HG02840 (cell line): ENCODE data around the gene HIKESHI.
"Not testable (repeated sequence)": the region's sequence is repeated elsewhere in the genome, so short reads cannot be mapped to it uniquely, and the experiment has no call there.

ENCODE experiments used
- ATAC-seq: cut with Tn5 transposase; IDR thresholded peaks from one replicate; pipeline ENCODE4 v1.9.1; 2021; ENCODE audit warnings: mild to moderate bottlenecking, moderate library complexity, moderate number of reproducible peaks; ENCODE audit not compliant: unreplicated experiment, low FRiP score

The HIKESHI gene

DNA sequence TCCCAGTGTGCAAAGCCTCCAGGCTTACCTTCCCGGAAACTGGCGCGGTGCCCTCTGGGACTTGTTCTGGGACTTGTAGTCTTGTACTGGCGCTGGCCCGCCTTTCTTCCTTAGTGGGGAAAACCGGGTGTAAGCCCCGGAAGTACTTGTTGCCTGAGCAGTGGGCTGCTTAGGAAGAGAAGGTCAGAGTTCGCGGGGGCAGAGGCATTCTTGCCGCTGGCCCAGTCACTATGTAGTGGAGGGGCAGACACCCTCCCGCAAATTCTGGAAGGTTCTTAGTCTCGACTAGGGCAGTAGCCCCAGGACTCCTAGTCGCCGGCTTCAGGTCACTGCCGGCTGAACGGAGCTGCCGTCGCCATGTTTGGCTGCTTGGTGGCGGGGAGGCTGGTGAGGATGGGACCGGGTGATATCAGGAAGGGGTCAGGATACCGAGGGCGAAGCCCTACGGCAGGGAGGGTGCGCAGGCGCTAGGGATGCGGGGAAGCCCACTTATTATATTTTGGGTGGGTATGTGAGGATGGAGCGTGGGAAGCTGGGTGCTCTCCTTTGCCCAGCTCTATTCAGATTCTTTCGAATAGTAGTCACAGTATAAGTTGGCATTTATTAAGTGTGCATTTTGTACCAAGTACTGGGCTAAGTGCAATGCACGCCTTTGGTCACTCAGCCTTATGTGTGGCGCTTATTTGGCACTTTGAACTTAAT is at the start of gene HIKESHI:
HIKESHI (plus strand) TSS at position 149 of the 702 bp plus-strand sequence; CDS start at position 358, 209 bp downstream.
- ATAC-seq = peak; percentile 97

- ATAC-seq = peak; percentile 89
These were observed 46.1 kb upstream of the HIKESHI start for GRCh38 chr11:86255896-86256295.

GRCh38 chr11:86256608-86257007 is 45.4 kb upstream of the HIKESHI start:
- ATAC-seq = no peak

DNA sequence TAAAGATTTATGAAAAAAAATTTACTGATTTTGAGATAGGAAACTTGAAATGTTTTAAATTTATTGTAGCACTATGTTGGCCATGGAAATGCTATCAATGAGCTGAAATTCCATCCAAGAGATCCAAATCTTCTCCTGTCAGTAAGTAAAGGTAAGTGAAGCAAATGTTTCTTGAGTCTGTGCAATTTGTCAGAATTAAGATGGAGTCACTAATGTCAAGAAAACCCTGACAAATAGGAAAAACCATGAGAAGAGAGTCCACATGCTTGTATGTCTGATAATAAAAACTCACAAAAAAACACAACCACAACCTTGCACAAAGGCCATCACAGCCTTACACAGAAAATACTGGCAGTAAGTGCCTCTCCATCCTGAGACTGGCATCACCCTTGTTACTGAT is 44.6 kb upstream of the HIKESHI start:
- ATAC-seq = no peak

DNA sequence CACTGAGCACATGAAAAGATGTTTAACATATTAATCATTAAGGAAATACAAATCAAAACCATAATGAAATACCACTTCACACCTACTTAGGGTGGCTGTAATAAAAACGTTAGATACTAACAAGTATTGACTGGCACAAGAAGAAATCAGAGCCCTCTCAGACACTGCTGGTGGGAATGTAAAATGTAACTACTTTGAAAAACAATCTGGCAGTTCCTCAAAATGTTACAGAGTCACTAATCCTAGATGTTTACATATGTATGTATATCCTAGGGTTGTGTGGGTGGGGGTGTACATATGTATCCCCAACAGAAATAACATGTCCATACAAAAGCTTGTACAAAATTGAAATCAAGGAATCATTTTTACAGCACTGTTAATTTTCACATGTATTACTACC is 42.3 kb upstream of the HIKESHI start:
- ATAC-seq = no peak

DNA sequence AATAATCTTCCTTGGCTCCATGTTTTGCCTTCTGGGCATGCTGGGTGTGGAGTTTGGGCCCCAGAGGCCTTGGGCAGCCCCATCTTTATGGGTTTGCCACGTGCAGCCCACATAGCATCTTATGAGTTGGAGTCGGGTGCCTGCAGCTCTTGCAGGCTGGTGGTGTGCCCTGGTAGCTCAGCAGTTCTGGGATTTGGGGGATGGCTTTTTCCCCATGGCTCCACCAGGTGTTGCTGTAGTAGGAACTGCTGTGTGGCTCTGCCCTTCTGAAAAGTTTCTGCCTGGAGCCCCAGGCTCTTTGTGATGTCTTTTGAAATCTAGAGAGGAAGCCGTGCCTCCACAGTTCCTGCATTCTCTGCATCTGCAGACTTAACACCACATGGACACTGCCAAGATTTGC is 40.7 kb upstream of the HIKESHI start:
- ATAC-seq = no peak

DNA sequence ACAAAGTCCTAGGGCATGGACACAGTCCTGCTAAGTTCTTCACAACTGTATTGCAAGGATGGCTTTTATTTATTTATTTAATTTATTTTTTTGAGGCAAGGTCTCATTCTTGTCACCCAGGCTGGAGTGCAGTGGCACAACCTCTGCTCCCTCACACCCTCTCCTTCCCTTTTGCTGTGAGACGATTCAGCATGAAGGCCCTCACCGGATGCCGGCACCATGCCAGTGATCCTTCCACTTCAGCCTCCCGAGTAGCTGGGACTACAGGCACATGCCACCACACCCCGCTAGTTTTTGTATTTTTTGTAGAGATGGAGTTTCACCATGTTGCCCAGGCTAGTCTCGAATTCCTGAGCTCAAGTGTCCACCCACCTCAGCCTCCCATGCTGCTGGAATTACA is 39.7 kb upstream of the HIKESHI start:
- ATAC-seq = no peak

- no peak for ATAC-seq
These were observed 37.4 kb upstream of the HIKESHI start for GRCh38 chr11:86264649-86265048.

GRCh38 chr11:86265194-86265593 is 36.8 kb upstream of the HIKESHI start:
- no peak for ATAC-seq

GRCh38 chr11:86269645-86270044 is 32.4 kb upstream of the HIKESHI start:
- ATAC-seq = no peak

DNA sequence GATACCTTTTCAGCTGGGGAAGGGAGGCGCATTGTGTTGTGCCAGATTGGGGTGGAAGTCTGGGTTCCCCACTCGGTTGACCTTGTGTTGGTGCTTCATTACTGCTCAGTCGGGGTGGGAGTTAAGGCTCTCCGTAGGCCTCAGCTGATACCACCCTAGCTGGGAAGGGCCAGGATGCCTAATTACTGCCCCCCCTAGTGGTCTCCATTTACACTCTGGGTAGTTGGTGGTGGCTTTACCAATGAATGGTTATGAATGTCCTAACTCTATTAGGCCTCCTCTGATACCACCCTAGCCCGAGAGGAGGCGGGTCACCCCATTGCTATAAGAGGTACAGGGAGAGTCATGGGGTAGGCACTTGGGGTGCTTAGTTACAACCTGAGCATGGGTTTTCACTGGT is 27.5 kb upstream of the HIKESHI start:
- no peak for ATAC-seq

DNA sequence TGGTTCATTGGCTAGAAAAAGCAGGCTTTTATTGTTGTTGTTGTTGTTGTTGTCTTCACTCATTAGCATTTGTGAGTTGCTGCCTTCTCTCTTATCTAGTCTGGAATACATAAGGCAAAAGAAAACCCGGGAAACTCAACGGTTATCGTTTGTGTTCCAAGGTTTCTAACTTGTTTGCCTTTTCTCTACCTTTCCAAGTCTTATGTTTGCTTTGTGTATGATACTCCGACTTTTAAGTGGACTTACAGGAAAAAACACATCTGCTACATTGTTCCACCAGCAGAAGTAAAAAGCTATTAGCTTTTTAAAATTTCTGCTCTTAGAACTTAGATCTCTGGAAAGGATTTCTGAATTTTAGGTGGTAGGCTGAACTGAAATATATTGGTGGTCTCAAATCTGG is 27.0 kb upstream of the HIKESHI start:
- no peak for ATAC-seq

DNA sequence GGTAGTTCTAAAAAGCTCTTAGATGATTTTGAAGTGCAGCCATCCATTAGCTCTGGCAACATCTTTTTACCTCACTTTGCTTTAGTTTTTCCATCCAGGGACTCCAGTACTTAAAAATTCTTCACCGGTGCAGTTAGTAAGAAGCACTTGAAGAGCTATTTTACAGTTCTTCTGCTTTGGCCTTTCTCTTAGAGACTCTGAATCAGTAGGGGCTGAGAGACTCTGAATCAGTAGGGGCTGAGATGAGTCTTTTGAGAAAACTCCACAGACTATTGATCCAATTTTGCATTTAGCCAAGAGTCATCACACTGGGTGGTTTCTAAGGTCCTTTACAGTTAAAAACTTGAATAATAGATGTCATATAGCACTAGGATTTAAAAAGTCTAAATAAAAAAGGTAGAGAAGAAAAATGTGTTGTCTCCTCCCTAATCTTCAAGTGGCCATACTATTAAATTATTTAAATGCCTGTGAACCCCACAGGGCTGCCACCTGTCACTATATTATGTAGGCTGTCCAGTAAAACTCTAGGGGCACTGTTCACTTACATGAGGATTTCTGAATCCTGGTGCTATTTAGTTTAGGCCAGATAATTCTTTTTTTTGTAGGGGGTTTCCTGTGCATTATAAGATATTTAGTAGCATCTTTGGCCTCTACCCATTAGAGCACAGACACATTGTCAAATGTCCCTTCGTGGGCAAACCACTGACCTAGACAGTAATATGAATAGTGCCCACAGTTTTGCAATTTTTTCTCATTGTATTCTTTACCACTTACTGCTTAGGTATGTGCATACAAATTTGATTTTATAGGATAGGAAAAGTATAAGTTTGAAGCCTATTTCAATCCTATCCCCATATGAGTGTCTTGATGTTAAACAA is 26.3 kb upstream of the HIKESHI start:
- ATAC-seq = no peak

- no peak for ATAC-seq
These were observed 24.3 kb upstream of the HIKESHI start for GRCh38 chr11:86277741-86278140.

DNA sequence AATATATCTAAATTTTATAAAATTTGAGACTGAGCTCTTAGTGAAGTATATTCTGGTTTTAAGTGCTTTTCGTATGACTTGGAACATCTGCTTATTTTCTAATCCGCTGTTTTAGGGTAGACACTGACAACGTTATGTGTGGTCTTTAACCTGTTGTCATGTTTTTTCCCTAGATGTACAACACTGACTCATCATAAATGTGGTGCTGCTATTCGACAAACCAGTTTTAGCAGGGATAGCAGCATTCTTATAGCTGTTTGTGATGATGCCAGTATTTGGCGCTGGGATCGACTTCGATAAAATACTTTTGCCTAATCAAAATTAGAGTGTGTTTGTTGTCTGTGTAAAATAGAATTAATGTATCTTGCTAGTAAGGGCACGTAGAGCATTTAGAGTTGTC is 23.8 kb upstream of the HIKESHI start:
- no peak for ATAC-seq

DNA sequence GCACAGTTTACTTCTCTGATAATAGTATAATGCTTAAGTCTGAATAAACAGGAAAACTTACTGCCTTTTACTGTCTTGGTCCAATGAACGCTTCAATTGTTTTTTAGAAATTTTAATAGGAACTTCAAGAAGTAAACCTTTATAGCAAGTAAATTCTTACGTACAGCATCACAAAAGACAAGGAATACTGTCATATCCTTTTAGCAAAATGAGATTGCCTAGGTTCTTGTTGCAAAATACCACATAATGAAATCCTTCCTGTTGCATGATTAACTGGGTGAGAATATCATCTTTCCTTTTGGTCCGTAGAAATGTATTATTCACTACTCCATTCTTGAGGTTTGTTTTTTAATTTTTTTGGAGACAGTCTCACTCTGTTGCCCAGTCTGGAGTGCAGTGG is 22.3 kb upstream of the HIKESHI start:
- ATAC-seq = no peak

GRCh38 chr11:86287468-86287796 is 14.6 kb upstream of the HIKESHI start:
- ATAC-seq = no peak

DNA sequence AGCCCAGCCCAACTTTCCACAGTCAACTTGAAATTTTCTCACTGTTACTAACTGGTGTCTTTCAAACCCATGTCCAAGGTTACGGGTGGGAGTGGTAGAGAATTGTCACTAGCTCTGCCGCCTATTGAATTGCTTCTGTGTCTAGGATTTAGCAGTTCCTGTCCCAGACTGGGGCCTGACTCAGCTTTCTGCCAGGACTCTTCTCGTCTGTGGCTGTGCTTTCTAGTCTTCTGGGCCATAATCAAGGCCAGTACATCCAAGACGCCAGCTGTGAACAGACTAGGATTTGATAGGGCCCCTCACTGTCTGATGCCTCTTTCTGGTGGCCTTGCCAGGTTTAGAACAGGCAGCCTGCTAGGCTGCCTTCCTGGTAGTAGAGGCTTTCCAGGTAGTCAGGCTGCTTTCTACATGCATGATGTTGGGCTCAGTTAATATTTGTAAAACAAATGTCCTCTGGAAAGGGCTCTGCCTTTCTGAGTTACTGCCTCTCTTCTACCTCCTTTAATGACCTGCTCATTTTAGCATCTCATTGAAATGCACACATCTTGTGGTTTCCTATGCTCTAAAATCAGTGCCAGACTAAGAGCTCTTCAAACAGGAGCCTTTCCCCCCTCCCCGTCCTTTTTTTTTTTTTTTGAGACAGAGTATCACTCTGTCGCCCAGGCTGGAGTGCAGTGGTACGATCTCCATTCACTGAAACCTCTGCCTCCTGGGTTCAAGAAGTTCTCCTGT is 13.1 kb upstream of the HIKESHI start:
- no peak for ATAC-seq

DNA sequence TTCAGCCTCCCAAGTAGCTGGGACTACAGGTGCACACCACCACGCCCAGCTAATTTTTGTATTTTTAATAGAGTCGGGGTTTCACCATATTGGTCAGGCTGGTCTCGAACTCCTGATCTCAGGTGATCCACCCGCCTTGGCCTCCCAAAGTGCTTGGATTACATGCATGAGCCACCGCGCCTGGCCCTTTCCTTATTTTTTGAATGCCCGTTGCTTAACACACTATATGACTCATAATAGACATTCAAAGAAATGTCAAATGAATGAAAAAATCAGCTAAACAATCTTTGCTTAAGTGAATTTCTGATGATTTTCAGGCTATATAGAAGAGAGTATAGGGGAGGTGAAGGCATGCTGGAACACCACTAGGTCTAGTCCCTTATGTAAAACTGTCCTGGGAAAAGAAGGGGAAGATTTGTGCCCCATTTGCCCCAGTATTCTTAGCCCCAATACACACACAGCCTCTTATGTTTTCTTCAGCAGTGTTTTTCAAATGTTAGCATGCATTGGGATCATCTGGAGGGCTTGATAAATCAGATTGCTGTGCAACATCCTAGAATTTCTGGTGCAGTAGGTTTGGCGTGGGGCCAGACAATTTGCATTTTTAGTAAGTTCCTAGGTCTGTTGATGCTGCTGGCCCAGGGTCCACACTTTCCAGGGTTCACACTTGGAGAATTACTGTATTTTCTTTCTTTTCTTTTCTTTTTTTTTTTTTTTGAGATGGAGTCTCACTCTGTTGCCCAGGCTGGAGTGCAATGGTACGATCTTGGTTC is 12.3 kb upstream of the HIKESHI start:
- not testable (repeated sequence) for ATAC-seq

GRCh38 chr11:86291466-86292262 is 10.4 kb upstream of the HIKESHI start:
- ATAC-seq = no peak
